ENCODE data around the gene USP49. TPM values are rescaled to one million over a fixed set of nuclear protein-coding genes. Genes with fewer than 3 reads are reported as not detected.

Gene USP49
- total and polyA plus RNA-seq, 2 experiments from 2014 or later = 5.0 to 8.5 TPM

- H3K9me3 ChIP-seq (ENCODE audit: low read depth) = no peaks in the 10 kb centered on the region
- TF ChIP-seq, protein P1, sequence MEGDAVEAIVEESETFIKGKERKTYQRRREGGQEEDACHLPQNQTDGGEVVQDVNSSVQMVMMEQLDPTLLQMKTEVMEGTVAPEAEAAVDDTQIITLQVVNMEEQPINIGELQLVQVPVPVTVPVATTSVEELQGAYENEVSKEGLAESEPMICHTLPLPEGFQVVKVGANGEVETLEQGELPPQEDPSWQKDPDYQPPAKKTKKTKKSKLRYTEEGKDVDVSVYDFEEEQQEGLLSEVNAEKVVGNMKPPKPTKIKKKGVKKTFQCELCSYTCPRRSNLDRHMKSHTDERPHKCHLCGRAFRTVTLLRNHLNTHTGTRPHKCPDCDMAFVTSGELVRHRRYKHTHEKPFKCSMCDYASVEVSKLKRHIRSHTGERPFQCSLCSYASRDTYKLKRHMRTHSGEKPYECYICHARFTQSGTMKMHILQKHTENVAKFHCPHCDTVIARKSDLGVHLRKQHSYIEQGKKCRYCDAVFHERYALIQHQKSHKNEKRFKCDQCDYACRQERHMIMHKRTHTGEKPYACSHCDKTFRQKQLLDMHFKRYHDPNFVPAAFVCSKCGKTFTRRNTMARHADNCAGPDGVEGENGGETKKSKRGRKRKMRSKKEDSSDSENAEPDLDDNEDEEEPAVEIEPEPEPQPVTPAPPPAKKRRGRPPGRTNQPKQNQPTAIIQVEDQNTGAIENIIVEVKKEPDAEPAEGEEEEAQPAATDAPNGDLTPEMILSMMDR (IDR thresholded peaks at IDR 0.05; ENCODE audit: low read depth, low read length) = no peak
- H3K27ac ChIP-seq = no peak overlapping the region
- H3K4me1 ChIP-seq (ENCODE audit: low read depth) = no peaks in the 10 kb centered on the region
- no peak for DNase-seq (ENCODE audit: low read depth in 1 of 2, low spot score in 1 of 2)
- H3K36me3 ChIP-seq = peaks cover 6% of the 10 kb centered on the region
- H3K4me3 ChIP-seq = no peak overlapping the region
- no peaks in the 10 kb centered on the region for H3K27me3 ChIP-seq
These were observed 19.2 kb upstream of the USP49 start for GRCh38 chr6:41914343-41914742.

- Histone ChIP-seq H3K36me3 (peaks cover 28% of the 10 kb centered on the region), H3K9me3 (ENCODE audit: low read depth) (no peaks in the 10 kb centered on the region), H3K27ac (no peak overlapping the region), H3K27me3 (no peaks in the 10 kb centered on the region), H3K4me3 (no peak overlapping the region), H3K4me1 (ENCODE audit: low read depth) (no peaks in the 10 kb centered on the region)
- no peak for DNase-seq (ENCODE audit: low read depth in 1 of 2, low spot score in 1 of 2)
- TF ChIP-seq, protein P1 (IDR thresholded peaks at IDR 0.05; ENCODE audit: low read depth, low read length) = no peak
These were observed 14.6 kb upstream of the USP49 start for GRCh38 chr6:41909727-41910126.

DNA sequence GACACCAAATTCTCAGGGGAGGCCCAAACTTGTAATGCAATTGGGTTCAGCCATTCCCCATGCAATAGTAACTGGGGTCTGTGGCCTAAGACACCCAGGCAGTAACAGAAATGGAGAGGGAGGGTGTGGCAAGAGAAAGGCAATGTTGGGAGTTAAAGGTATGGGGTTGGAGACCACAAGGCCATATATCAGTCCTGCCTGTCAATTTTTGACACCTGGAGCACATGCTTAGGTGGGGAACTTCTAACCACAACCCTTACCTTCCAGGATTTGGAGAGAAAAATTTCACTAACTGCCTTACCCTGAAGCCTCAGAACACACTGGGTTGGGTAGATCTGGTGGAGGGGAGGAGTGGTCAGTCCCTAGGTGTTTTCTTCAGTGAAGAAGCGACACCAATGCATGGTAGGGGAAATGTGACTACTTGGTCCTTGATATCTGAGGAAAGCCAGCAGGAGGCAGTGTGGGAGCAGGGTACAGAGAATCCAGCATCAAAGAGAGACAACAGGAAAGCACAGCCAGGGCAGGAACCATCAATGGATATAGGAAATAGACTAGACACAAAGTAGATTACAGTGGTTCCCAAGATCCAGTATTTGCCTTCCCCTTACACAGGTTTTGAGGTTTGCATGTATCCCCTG lies 6.8 kb upstream of the USP49 start:
- Histone ChIP-seq H3K27ac (no peak overlapping the region), H3K36me3 (peaks cover 16% of the 10 kb centered on the region), H3K27me3 (no peaks in the 10 kb centered on the region), H3K4me1 (ENCODE audit: low read depth) (no peaks in the 10 kb centered on the region), H3K4me3 (no peak overlapping the region), H3K9me3 (ENCODE audit: low read depth) (no peaks in the 10 kb centered on the region)
- TF ChIP-seq, protein P1 (IDR thresholded peaks at IDR 0.05; ENCODE audit: low read depth, low read length) = peak; percentile 28
- peak in 1 of 2 donors; percentile 46 for DNase-seq (ENCODE audit: low read depth in 1 of 2, low spot score in 1 of 2)

DNA sequence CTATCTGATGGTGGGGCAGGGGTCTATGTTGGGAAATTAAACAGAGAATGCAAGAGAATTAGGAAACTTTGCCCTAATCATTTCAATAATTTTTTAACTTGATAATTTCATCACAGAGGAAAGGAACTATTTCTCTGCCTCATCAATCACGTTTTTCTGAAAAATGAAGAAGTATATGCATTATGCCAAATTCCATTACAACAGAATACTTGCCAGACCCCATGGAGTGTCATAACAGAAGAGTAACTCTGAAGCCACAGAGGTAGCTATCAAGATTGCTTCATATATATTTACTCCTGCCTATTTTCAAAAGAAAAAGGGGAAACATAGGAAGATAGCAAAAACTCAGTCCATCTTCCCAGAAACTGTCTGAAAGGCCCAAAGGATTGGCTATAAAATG lies 5.7 kb upstream of the USP49 start:
- Histone ChIP-seq H3K9me3 (ENCODE audit: low read depth) (no peaks in the 10 kb centered on the region), H3K36me3 (peaks cover 5% of the 10 kb centered on the region), H3K27ac (no peak overlapping the region), H3K4me1 (ENCODE audit: low read depth) (peaks cover 7% of the 10 kb centered on the region), H3K4me3 (no peak overlapping the region), H3K27me3 (no peaks in the 10 kb centered on the region)
- TF ChIP-seq, protein P1 (IDR thresholded peaks at IDR 0.05; ENCODE audit: low read depth, low read length) = no peak
- no peak for DNase-seq (ENCODE audit: low read depth in 1 of 2, low spot score in 1 of 2)

GRCh38 chr6:41896281-41896680 lies 1.1 kb upstream of the USP49 start:
- TF ChIP-seq, protein P1 (IDR thresholded peaks at IDR 0.05; ENCODE audit: low read depth, low read length) = no peak
- H3K4me3 ChIP-seq = peak overlapping the region; percentile 68

More at GRCh38 chr6:41896281-41896680, 1.1 kb upstream of the USP49 start:
- Histone ChIP-seq H3K4me1 (ENCODE audit: low read depth) (peaks cover 15% of the 10 kb centered on the region), H3K27ac (peak overlapping the region; percentile 90), H3K27me3 (no peaks in the 10 kb centered on the region), H3K9me3 (ENCODE audit: low read depth) (no peaks in the 10 kb centered on the region), H3K36me3 (no peaks in the 10 kb centered on the region)
- no peak for DNase-seq (ENCODE audit: low read depth in 1 of 2, low spot score in 1 of 2)

Data from cardiac muscle cell (in vitro differentiated cells and primary cell).